T-helper 2 cell (primary cell): ENCODE measurements around the gene FAM83F.
A peak's percentile ranks its signal among the peaks of the same experiment; 100 is the strongest.
"Not testable (repeated sequence)": the region's sequence is repeated elsewhere in the genome, so short reads cannot be mapped to it uniquely, and the experiment has no call there.

Source experiments
- DNase-seq, 5 experiments: peaks; one replicate each; pipeline versions ENCODE4 v3.0.0 to v3.0.0-alpha.2; 2012 to 2022

Gene FAM83F

GRCh38 chr22:39966470-39966869 is 28.3 kb upstream of the FAM83F start:
- DNase-seq: no peak

GRCh38 chr22:39967103-39967829 is 27.5 kb upstream of the FAM83F start:
- no peak for DNase-seq

GRCh38 chr22:39967996-39968972 is 26.5 kb upstream of the FAM83F start:
- DNase-seq: no peak

GRCh38 chr22:39970742-39971141 is 24.0 kb upstream of the FAM83F start:
- DNase-seq: no peak

GRCh38 chr22:39972641-39973040 is 22.1 kb upstream of the FAM83F start:
- DNase-seq: no peak

GRCh38 chr22:39973656-39974055 is 21.1 kb upstream of the FAM83F start:
- DNase-seq: no peak

GRCh38 chr22:39974065-39974464 is 20.7 kb upstream of the FAM83F start:
- no peak for DNase-seq

GRCh38 chr22:39979048-39979447 is 15.7 kb upstream of the FAM83F start:
- no peak for DNase-seq

- DNase-seq: no peak
Observed at GRCh38 chr22:39979458-39979857, 15.3 kb upstream of the FAM83F start.

- DNase-seq: no peak
Observed at GRCh38 chr22:39980596-39980995, 14.2 kb upstream of the FAM83F start.

GRCh38 chr22:39983346-39983745 is 11.4 kb upstream of the FAM83F start:
- DNase-seq: no peak

- DNase-seq: no peak
Observed at GRCh38 chr22:39984006-39984405, 10.7 kb upstream of the FAM83F start.

- no peak for DNase-seq
Observed at GRCh38 chr22:39984746-39985145, 10.0 kb upstream of the FAM83F start.

- DNase-seq: no peak
Observed at GRCh38 chr22:39985383-39986035, 9.2 kb upstream of the FAM83F start.

- no peak for DNase-seq
Observed at GRCh38 chr22:39988386-39989114, 6.2 kb upstream of the FAM83F start.

- DNase-seq: no peak
Observed at GRCh38 chr22:39989633-39990032, 5.1 kb upstream of the FAM83F start.

- no peak for DNase-seq
Observed at GRCh38 chr22:39990686-39991085, 4.1 kb upstream of the FAM83F start.

- no peak for DNase-seq
Observed at GRCh38 chr22:39991159-39991860, 3.4 kb upstream of the FAM83F start.

GRCh38 chr22:39992088-39992826 is 2.5 kb upstream of the FAM83F start:
- DNase-seq: no peak

GRCh38 chr22:39992894-39993293 is 1.9 kb upstream of the FAM83F start:
- not testable (repeated sequence) for DNase-seq

GRCh38 chr22:39994041-39994565 is 651 bp upstream of the FAM83F start:
- DNase-seq: peak in 3 of 5 experiments; percentile 17 to 67 (median 27)
